GOT3 (cell line): ENCODE results near the gene RAP1GDS1.

Experiments
- DNase-seq: peaks from one replicate; lab custom pipeline; 2025; ENCODE audit warnings: mixed read lengths; lab: John Stamatoyannopoulos, UW

Gene RAP1GDS1

GRCh38 chr4:98482847-98483806 lies 221.9 kb downstream of the RAP1GDS1 start:
- no peak for DNase-seq

GRCh38 chr4:98484031-98484430 lies 222.8 kb downstream of the RAP1GDS1 start:
- no peak for DNase-seq

GRCh38 chr4:98485816-98486345 lies 224.7 kb downstream of the RAP1GDS1 start:
- DNase-seq = no peak

GRCh38 chr4:98490251-98490650 lies 229.1 kb downstream of the RAP1GDS1 start:
- DNase-seq = no peak

GRCh38 chr4:98491899-98492559 lies 230.8 kb downstream of the RAP1GDS1 start:
- no peak for DNase-seq

- no peak for DNase-seq
Measured at GRCh38 chr4:98493296-98493695, 232.1 kb downstream of the RAP1GDS1 start.
